Fibroblast of the aortic adventitia (primary cell): ENCODE results near the gene ADAMTS2. TPM values are rescaled to one million over a fixed set of nuclear protein-coding genes. Genes with fewer than 3 reads are reported as not detected.

ENCODE experiments used
- DNase-seq: peaks from one replicate; pipeline ENCODE4 v3.0.0-alpha.2; 2010; ENCODE audit warnings: low read depth
- H3K4me3 ChIP-seq: 2 replicates; pipeline ENCODE4 v1.5.1; 2011; ENCODE audit warnings: low read depth, mild to moderate bottlenecking, control low read depth, low read length, moderate library complexity
- CTCF ChIP-seq: IDR thresholded peaks from 2 replicates; pipeline ENCODE4 v1.5.1; 2011; ENCODE audit warnings: mild to moderate bottlenecking, low read length, control low read depth, inconsistent platforms; ENCODE audit not compliant: insufficient read depth
- total RNA-seq: library from RNA; depleted of rRNA; stranded (reverse); fragments of >200 nt; gene quantifications from 2 replicates; pipeline ENCODE4 v1.2.3, GENCODE V29; 2012; ENCODE audit warnings: low replicate concordance

Gene ADAMTS2
- total RNA-seq, 1 donor = 25.8 TPM

GRCh38 chr5:179166886-179167841 is 178.1 kb downstream of the ADAMTS2 start:
- peak; percentile 61 for TF ChIP-seq CTCF
- peak; percentile 68 for DNase-seq
- H3K4me3 ChIP-seq = peak overlapping the region; percentile 45

GRCh38 chr5:179166171-179166885 is 178.9 kb downstream of the ADAMTS2 start:
- no peak for TF ChIP-seq CTCF
- H3K4me3 ChIP-seq = no peak overlapping the region
- no peak for DNase-seq

- H3K4me3 ChIP-seq = no peak overlapping the region
- no peak for DNase-seq
- TF ChIP-seq CTCF = no peak
These were observed 179.7 kb downstream of the ADAMTS2 start for GRCh38 chr5:179165421-179166170.

- DNase-seq = no peak
These were observed 180.6 kb downstream of the ADAMTS2 start for GRCh38 chr5:179164331-179165311.

More at GRCh38 chr5:179164331-179165311, 180.6 kb downstream of the ADAMTS2 start:
- H3K4me3 ChIP-seq = no peak overlapping the region
- no peak for TF ChIP-seq CTCF
